A549 treated with RU486 at 1 μM for 4 hours (cell line): ENCODE results near the gene HAUS7. TPM values are rescaled to one million over a fixed set of nuclear protein-coding genes. Genes with fewer than 3 reads are reported as not detected.

Source experiments
- total RNA-seq: library from RNA; stranded (reverse); fragments of 200-300 nt; extraction: Qiagen RNA extraction; gene quantifications from 5 replicates; pipeline ENCODE4 v1.2.3, GENCODE V29; 2022; ENCODE audit warnings: low read depth

HAUS7 gene
- 55.8 to 60.1 TPM (median 57.6 TPM) in 5 replicates for total RNA-seq

GRCh38 chrX:153470411-153471363, at the start of gene HAUS7:
TSS of gene HAUS7 (minus strand) at chrX:153470576. CDS start at chrX:153470557, 19 bp downstream.

GRCh38 chrX:153517423-153517822, 47.0 kb upstream of the HAUS7 start, which contains the start of gene ATP2B3:
TSS of gene ATP2B3 (plus strand) at chrX:153517642. CDS start at chrX:153536248, 18,606 bp downstream.

DNA sequence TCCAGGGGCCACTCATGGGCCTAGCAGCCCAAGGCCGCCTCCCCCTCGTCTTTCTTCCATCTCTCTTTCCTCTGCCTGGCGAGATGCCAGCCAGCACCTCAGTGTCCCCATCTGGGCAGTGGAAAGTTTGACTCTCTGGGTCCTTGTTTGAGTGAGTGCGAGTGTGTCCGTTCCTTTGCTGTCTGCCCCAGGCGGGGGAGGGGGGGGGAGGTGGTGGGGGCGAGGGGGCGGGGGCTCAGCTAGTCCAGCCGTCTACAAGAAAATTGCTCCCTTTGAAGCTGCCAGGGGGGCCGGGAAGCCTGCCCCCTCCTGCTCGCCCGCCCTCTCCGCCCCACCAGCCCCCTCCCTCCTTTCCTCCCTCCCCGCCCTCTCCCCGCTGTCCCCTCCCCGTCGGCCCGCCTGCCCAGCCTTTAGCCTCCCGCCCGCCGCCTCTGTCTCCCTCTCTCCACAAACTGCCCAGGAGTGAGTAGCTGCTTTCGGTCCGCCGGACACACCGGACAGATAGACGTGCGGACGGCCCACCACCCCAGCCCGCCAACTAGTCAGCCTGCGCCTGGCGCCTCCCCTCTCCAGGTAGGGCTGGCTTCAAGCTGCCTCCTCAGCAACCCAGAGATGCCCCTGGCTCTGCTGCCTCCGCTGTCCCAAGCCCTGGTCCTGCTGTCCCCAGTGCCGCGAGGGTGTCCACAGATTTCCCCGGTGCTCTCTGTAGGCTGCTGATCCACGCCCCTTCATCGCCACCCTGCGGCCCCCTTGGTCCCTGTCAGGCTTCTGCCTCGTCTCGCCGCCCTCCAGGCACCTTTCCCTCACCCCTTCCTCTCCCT, 24.4 kb upstream of the HAUS7 start, which contains the start of gene BGN:
Gene BGN (plus strand): TSS at position 440 of the 821 bp plus-strand sequence. CDS start 9,652 bp downstream, outside the sequence.

DNA sequence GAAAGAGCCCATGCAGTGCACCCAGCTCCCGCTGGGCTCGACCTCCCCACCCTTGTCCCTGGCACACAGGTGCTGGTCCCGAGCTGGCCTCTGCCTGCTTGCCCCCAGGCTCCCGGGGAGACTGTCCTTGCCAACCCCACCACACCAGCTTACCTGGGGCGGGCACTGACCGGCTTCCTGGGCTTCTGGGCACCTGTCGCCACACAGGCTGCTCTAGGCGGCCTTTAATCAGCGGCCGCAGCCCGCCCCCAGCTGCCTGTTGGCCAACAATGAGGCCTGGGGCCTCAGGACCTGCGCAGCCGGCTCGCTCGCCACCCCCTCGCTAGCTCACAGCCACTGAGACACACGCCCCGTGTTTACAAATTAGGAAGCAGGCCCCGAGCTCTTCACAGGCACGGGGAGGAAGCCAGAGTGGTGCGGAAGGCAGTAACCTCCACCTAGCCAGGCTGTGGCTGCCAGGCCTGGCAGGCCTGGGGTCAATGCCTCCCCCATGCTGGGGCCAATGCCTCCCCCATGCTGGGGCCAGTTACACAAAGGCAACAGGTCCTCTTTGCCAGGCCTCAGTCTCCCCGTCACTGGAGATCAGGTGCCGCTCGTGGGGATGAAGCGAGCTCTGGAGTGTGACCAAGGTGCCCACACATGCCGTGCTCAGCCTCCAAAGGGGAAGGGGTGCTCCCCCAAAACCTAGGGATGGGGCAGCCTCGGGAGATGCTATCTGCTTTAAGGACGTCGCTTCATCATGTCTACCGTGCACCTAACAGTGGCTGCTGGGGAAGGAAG, 24.3 kb downstream of the HAUS7 start, which contains the start of gene TREX2:
Gene TREX2 (minus strand): TSS at position 201 of the 780 bp plus-strand sequence. CDS start 626 bp downstream, outside the sequence.

GRCh38 chrX:153411255-153411987, 59.0 kb downstream of the HAUS7 start, which contains the start of gene ZFP92:
TSS of gene ZFP92 (plus strand) at chrX:153411472. CDS start at chrX:153418323, 6,851 bp downstream.

GRCh38 chrX:153401133-153401764, 69.1 kb downstream of the HAUS7 start, which contains the start of gene PNMA6E:
TSS of gene PNMA6E (minus strand) at chrX:153401350. CDS start at chrX:153398849, 2,501 bp downstream.

Other genes starting within 250 kb of the HAUS7 start
- gene PNMA6F, start 148.8 kb downstream of the HAUS7 start, total RNA-seq, result not detected in 5 replicates
- 4.3 to 6.0 TPM (median 5.5 TPM) in 5 replicates for gene ZNF275, start 136.4 kb downstream of the HAUS7 start, total RNA-seq
- gene PNMA6E, start 69.2 kb downstream of the HAUS7 start, total RNA-seq, result not detected in 5 replicates
- 0.31 to 0.62 TPM (median 0.50 TPM) in 5 replicates for gene ZFP92, start 59.1 kb downstream of the HAUS7 start, total RNA-seq
- 0.67 to 1.8 TPM (median 1.6 TPM) in 5 replicates for gene TREX2, start 24.5 kb downstream of the HAUS7 start, total RNA-seq
- 0.07 TPM in 1 of 5 replicates, not detected in the others for gene BGN, start 24.4 kb upstream of the HAUS7 start, total RNA-seq
- gene ATP2B3, start 47.1 kb upstream of the HAUS7 start, total RNA-seq, result 0.06 to 0.15 TPM (median 0.10 TPM) in 4 of 5 replicates, not detected in the other
- gene CCNQ, start 128.6 kb upstream of the HAUS7 start, total RNA-seq, result 37.3 to 57.1 TPM (median 54.5 TPM) in 5 replicates
- 0.89 to 2.1 TPM (median 1.4 TPM) in 5 replicates for gene DUSP9, start 176.6 kb upstream of the HAUS7 start, total RNA-seq
- gene PNCK, start 203.2 kb upstream of the HAUS7 start, total RNA-seq, result 0.16 to 2.0 TPM (median 0.49 TPM) in 4 of 5 replicates, not detected in the other
- gene SLC6A8, start 217.3 kb upstream of the HAUS7 start, total RNA-seq, result 8.8 to 12.5 TPM (median 9.8 TPM) in 5 replicates